ENCODE results near the gene TAF3.

The TAF3 gene

GRCh38 chr10:8035641-8036470 is 217.6 kb downstream of the TAF3 start:
- Histone ChIP-seq H3K4me1 (peaks cover 4% of the 10 kb centered on the region; the same call in 1 of the 2 replicates), H3K4me3 (ENCODE audit: low read depth, low read length) (no peak overlapping the region), H3K9me3 (no peaks in the 10 kb centered on the region), H3K27me3 (0 out of 2 replicates have a peak, but pooled peaks cover 3% of the 10 kb centered on the region), H3K36me3 (no peaks in the 10 kb centered on the region)
- no peak for DNase-seq
- no peak for TF ChIP-seq CTCF (IDR thresholded peaks at IDR 0.05; ENCODE audit: low read depth, low read length)

GRCh38 chr10:8036506-8037198 is 218.3 kb downstream of the TAF3 start:
- no peak overlapping the region for H3K4me3 ChIP-seq (ENCODE audit: low read depth, low read length)
- TF ChIP-seq CTCF (IDR thresholded peaks at IDR 0.05; ENCODE audit: low read depth, low read length): no peak
- peaks cover 4% of the 10 kb centered on the region; the same call in 1 of the 2 replicates for H3K4me1 ChIP-seq
- H3K36me3 ChIP-seq: no peaks in the 10 kb centered on the region
- 0 out of 2 replicates have a peak, but pooled peaks cover 3% of the 10 kb centered on the region for H3K27me3 ChIP-seq
- no peak for DNase-seq
- no peaks in the 10 kb centered on the region for H3K9me3 ChIP-seq

- Histone ChIP-seq H3K36me3 (no peaks in the 10 kb centered on the region), H3K4me1 (peaks cover 4% of the 10 kb centered on the region; the same call in 1 of the 2 replicates), H3K9me3 (no peaks in the 10 kb centered on the region), H3K27me3 (0 out of 2 replicates have a peak, but pooled peaks cover 3% of the 10 kb centered on the region), H3K4me3 (ENCODE audit: low read depth, low read length) (no peak overlapping the region)
- no peak for TF ChIP-seq CTCF (IDR thresholded peaks at IDR 0.05; ENCODE audit: low read depth, low read length)
- no peak for DNase-seq
Measured at GRCh38 chr10:8037199-8037801, 219.0 kb downstream of the TAF3 start.

- peaks cover 4% of the 10 kb centered on the region; the same call in 1 of the 2 replicates for H3K4me1 ChIP-seq
- no peaks in the 10 kb centered on the region for H3K9me3 ChIP-seq
- H3K4me3 ChIP-seq (ENCODE audit: low read depth, low read length): peak overlapping the region; percentile 47
- H3K36me3 ChIP-seq: no peaks in the 10 kb centered on the region
- no peak for TF ChIP-seq CTCF (IDR thresholded peaks at IDR 0.05; ENCODE audit: low read depth, low read length)
- DNase-seq: no peak
- H3K27me3 ChIP-seq: 0 out of 2 replicates have a peak, but pooled peaks cover 3% of the 10 kb centered on the region
Measured at GRCh38 chr10:8037941-8038894, 219.9 kb downstream of the TAF3 start.

GRCh38 chr10:8039321-8039881 is 221.1 kb downstream of the TAF3 start:
- Histone ChIP-seq H3K36me3 (no peaks in the 10 kb centered on the region), H3K4me3 (ENCODE audit: low read depth, low read length) (no peak overlapping the region), H3K27me3 (0 out of 2 replicates have a peak, but pooled peaks cover 3% of the 10 kb centered on the region), H3K4me1 (peaks cover 4% of the 10 kb centered on the region; the same call in 1 of the 2 replicates), H3K9me3 (no peaks in the 10 kb centered on the region)
- TF ChIP-seq CTCF (IDR thresholded peaks at IDR 0.05; ENCODE audit: low read depth, low read length): no peak
- no peak for DNase-seq

All from BE2C (cell line).